Ishikawa (cell line): ENCODE data around the gene AP2M1.

Source experiments
- CREB1 ChIP-seq: IDR thresholded peaks from 2 replicates; pipeline ENCODE4 v1.6.1; 2012; ENCODE audit warnings: low read depth
- EP300 ChIP-seq: IDR thresholded peaks from 2 replicates; pipeline ENCODE4 v1.6.1; 2012; ENCODE audit warnings: borderline replicate concordance
- RAD21 ChIP-seq: IDR thresholded peaks from 2 replicates; pipeline ENCODE4 v1.6.1; 2012; ENCODE audit warnings: low read depth
- YY1 ChIP-seq: IDR thresholded peaks from 2 replicates; pipeline ENCODE4 v1.6.1; 2012; ENCODE audit warnings: low read depth

DNA sequence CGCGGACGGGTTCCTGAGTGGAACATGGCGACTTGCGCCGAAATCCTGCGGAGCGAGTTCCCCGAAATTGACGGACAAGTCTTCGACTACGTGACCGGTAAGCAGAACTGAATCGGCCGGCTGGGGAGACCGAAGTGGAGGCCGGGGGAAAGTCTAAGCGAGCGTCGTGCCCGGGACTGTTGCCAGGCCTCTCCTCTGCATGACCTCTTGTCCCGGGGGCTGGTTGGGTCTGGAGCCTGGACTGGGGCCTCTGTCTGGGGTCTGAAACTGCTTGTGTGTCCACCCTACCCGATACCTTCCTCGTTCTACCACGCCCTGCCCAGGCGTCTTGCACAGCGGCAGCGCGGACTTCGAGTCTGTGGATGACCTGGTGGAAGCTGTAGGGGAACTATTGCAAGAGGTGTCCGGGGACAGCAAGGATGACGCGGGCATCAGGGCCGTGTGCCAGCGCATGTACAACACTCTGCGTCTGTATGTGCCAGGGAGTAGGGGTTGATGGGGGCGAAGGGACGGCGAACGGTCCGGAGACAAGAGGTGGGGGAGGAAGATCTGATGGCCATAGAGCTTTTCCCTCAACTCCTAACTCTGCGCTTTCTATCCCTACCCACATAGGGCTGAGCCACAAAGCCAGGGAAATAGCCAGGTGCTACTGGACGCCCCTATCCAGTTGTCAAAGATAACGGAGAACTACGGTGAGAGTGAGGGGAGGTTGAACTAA lies 11.7 kb downstream of the AP2M1 start, which contains the start of gene ABCF3:
- TF ChIP-seq CREB1 (no peak), YY1 (peak; percentile 97), EP300 (0 out of 2 replicates have a peak, but pooled peaks have one; percentile 5), RAD21 (no peak)
